PFSK-1 (cell line): ENCODE measurements around the gene TBC1D21.

ENCODE experiments used
- POLR2AphosphoS5 ChIP-seq: IDR thresholded peaks from 2 replicates; pipeline ENCODE4 v1.6.1; 2012; ENCODE audit warnings: low read depth, mild to moderate bottlenecking, control low read depth, low read length, moderate library complexity
- TF ChIP-seq, protein P1 (sequence below), 2 experiments: IDR thresholded peaks; 2 replicates each; pipeline versions ENCODE4 v1.6.1 to v1.8.0; 2011 to 2012; ENCODE audit warnings: low read depth in 2 of 2, low read length in 2 of 2, control low read depth in 1 of 2, inconsistent platforms in 1 of 2, mild to moderate bottlenecking in 1 of 2, moderate library complexity in 1 of 2; ENCODE audit not compliant: insufficient read depth in 1 of 2

DNA sequence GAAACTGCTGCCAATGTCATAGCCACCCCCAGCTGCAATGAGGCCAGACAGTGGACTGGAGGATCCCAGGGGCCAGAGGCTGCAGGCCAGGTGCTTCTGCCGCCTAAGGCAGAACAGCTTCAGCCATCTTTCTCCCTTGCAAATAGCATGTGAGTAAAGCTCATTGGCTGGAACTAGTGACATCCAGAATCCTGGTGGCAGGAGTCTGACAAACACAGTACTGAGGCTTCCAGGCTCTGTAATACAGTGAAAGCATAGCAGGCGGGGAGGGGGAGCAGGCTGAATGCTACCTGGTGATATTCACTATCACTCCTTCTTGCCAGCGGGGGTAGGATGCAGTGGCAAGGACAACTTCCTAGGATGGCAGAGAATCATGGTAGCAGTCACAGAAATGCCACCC is 36.5 kb upstream of the TBC1D21 start:
- TF ChIP-seq, protein P1, sequence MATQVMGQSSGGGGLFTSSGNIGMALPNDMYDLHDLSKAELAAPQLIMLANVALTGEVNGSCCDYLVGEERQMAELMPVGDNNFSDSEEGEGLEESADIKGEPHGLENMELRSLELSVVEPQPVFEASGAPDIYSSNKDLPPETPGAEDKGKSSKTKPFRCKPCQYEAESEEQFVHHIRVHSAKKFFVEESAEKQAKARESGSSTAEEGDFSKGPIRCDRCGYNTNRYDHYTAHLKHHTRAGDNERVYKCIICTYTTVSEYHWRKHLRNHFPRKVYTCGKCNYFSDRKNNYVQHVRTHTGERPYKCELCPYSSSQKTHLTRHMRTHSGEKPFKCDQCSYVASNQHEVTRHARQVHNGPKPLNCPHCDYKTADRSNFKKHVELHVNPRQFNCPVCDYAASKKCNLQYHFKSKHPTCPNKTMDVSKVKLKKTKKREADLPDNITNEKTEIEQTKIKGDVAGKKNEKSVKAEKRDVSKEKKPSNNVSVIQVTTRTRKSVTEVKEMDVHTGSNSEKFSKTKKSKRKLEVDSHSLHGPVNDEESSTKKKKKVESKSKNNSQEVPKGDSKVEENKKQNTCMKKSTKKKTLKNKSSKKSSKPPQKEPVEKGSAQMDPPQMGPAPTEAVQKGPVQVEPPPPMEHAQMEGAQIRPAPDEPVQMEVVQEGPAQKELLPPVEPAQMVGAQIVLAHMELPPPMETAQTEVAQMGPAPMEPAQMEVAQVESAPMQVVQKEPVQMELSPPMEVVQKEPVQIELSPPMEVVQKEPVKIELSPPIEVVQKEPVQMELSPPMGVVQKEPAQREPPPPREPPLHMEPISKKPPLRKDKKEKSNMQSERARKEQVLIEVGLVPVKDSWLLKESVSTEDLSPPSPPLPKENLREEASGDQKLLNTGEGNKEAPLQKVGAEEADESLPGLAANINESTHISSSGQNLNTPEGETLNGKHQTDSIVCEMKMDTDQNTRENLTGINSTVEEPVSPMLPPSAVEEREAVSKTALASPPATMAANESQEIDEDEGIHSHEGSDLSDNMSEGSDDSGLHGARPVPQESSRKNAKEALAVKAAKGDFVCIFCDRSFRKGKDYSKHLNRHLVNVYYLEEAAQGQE (IDR thresholded peaks at IDR 0.05; ENCODE audit: insufficient read depth in 1 of 2, low read depth in 2 of 2, low read length in 2 of 2) = no peak
- no peak for TF ChIP-seq POLR2AphosphoS5
